GM19372 (cell line): ENCODE results near the gene FARP1.

Source experiments
- ATAC-seq: cut with Tn5 transposase; IDR thresholded peaks from one replicate; pipeline ENCODE4 v1.9.1; 2021; ENCODE audit warnings: mild to moderate bottlenecking, low read depth, moderate library complexity; ENCODE audit not compliant: unreplicated experiment

The FARP1 gene

GRCh38 chr13:98200211-98200878, 57.5 kb downstream of the FARP1 start:
- ATAC-seq = no peak

- ATAC-seq = no peak
Measured at GRCh38 chr13:98201189-98201588, 58.3 kb downstream of the FARP1 start.

- no peak for ATAC-seq
Measured at GRCh38 chr13:98201984-98202383, 59.1 kb downstream of the FARP1 start.

GRCh38 chr13:98203646-98204326, 60.9 kb downstream of the FARP1 start:
- no peak for ATAC-seq

GRCh38 chr13:98204546-98204945, 61.7 kb downstream of the FARP1 start:
- no peak for ATAC-seq

GRCh38 chr13:98206946-98207345, 64.1 kb downstream of the FARP1 start:
- ATAC-seq = no peak

GRCh38 chr13:98207416-98207815, 64.5 kb downstream of the FARP1 start:
- no peak for ATAC-seq

GRCh38 chr13:98208606-98209005, 65.7 kb downstream of the FARP1 start:
- ATAC-seq = no peak

GRCh38 chr13:98212763-98213162, 69.9 kb downstream of the FARP1 start:
- ATAC-seq = no peak

- no peak for ATAC-seq
Measured at GRCh38 chr13:98213354-98213753, 70.5 kb downstream of the FARP1 start.

- no peak for ATAC-seq
Measured at GRCh38 chr13:98214008-98214643, 71.2 kb downstream of the FARP1 start.

- ATAC-seq = no peak
Measured at GRCh38 chr13:98214707-98215106, 71.8 kb downstream of the FARP1 start.

GRCh38 chr13:98215508-98215907, 72.6 kb downstream of the FARP1 start:
- ATAC-seq = no peak

- ATAC-seq = no peak
Measured at GRCh38 chr13:98216135-98216565, 73.3 kb downstream of the FARP1 start.

GRCh38 chr13:98216711-98217285, 73.9 kb downstream of the FARP1 start:
- ATAC-seq = peak; percentile 63

- no peak for ATAC-seq
Measured at GRCh38 chr13:98217597-98217996, 74.7 kb downstream of the FARP1 start.

- ATAC-seq = no peak
Measured at GRCh38 chr13:98219685-98220084, 76.8 kb downstream of the FARP1 start.

- ATAC-seq = no peak
Measured at GRCh38 chr13:98220271-98220791, 77.4 kb downstream of the FARP1 start.

GRCh38 chr13:98221234-98221633, 78.3 kb downstream of the FARP1 start:
- no peak for ATAC-seq

GRCh38 chr13:98222081-98222554, 79.2 kb downstream of the FARP1 start:
- ATAC-seq = no peak

GRCh38 chr13:98222816-98223215, 79.9 kb downstream of the FARP1 start:
- no peak for ATAC-seq
